Muscle layer of colon (tissue), 2 donors: ENCODE results near the gene FAHD1.
A peak's percentile ranks its signal among the peaks of the same experiment; 100 is the strongest.

ENCODE experiments used
- H3K27ac ChIP-seq: one replicate; pipeline ENCODE4 v1.7.0; 2013; ENCODE audit warnings: low read depth, mild to moderate bottlenecking, low read length, moderate library complexity
- H3K27me3 ChIP-seq, 2 donors: one replicate each; pipeline ENCODE4 v1.7.0; 2013; ENCODE audit warnings: low read length in 2 of 2, mild to moderate bottlenecking in 2 of 2; ENCODE audit not compliant: insufficient read depth in 2 of 2, control insufficient read depth in 1 of 2
- H3K36me3 ChIP-seq: one replicate; pipeline ENCODE4 v1.7.0; 2013; ENCODE audit warnings: mild to moderate bottlenecking, low read length; ENCODE audit not compliant: insufficient read depth
- H3K4me1 ChIP-seq: one replicate; pipeline ENCODE4 v1.7.0; 2013; ENCODE audit warnings: mild to moderate bottlenecking, low read length; ENCODE audit not compliant: insufficient read depth
- H3K4me3 ChIP-seq, 2 donors: one replicate each; pipeline ENCODE4 v1.7.0; 2013; ENCODE audit warnings: low read length in 2 of 2, low read depth in 1 of 2, mild to moderate bottlenecking in 1 of 2, moderate library complexity in 1 of 2
- H3K9ac ChIP-seq: one replicate; pipeline ENCODE4 v1.7.0; 2013; ENCODE audit warnings: low read length
- H3K9me3 ChIP-seq: one replicate; pipeline ENCODE4 v1.7.0; 2013; ENCODE audit warnings: mild to moderate bottlenecking, low read length
- donor health status: abdominal sarcoma.
- donor health status: Adenocarcinoma of cecum.

Gene FAHD1

DNA sequence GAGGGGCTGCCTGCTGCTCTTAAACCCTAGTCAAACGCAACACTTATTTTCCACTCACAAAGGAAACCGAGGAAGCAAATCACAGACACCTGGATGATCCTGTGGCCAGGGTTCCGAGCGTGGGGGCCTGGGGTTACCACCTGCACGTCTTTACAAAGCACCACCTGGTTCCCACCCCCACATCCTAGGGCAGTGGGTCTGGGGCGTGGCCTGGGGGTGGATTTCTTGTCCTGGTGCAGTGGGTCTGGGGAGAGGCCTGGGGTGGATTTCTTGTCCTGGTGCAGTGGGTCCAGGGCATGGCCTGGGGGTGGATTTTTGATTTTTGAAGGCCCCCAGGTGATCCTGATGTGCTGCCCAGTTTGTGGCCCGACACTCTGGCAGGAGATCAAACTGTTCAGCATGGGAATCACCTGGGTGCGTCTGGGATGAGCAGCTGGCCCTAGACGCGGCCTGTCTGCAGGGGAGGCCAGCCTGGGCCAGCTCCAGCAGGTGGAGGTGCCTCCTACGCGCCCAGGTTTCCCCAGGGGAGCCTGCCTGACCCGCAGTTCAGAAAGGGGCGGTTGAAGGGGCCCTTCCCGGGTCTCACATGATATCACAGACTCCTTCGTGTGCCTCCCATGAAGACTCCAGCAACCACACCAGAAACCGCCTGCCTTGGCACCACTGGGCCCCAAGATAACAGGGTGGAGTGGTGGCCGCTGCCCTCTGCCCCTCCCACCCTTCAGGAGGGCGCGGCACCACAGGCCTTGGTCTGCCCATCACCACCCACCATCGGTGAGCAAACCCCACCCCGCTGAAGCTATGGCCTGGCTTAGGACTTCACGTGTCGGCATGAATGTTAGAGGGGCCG, 6.7 kb upstream of the FAHD1 start:
- H3K4me1 ChIP-seq, result peaks cover 16% of the 10 kb centered on the region
- H3K4me3 ChIP-seq, result no peak overlapping the region
- peaks cover 45% of the 10 kb centered on the region for H3K36me3 ChIP-seq
- no peaks in the 10 kb centered on the region for H3K27me3 ChIP-seq
- H3K9ac ChIP-seq, result no peak overlapping the region
- H3K9me3 ChIP-seq, result no peaks in the 10 kb centered on the region
- H3K27ac ChIP-seq, result no peak overlapping the region

DNA sequence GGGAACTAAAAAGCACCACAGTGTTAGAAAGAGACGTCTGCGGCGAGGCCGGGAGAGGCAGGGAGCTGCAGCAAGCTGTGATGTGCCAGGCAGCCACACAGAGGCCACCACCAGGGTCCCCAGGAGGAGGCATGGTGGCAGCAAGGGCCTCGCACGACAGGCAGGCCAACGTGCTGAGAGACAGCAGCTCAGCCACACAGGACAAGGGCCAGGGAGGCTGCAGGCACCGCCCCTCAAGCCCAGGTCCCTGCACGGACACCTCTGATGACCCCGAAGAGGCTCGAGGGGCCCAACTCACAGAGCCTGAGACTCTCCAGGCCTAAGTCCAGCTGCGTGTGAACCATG, 6.1 kb upstream of the FAHD1 start:
- no peak overlapping the region for H3K27ac ChIP-seq
- H3K27me3 ChIP-seq, result no peaks in the 10 kb centered on the region
- no peaks in the 10 kb centered on the region for H3K9me3 ChIP-seq
- peaks cover 22% of the 10 kb centered on the region for H3K4me1 ChIP-seq
- H3K4me3 ChIP-seq, result no peak overlapping the region
- peaks cover 45% of the 10 kb centered on the region for H3K36me3 ChIP-seq
- H3K9ac ChIP-seq, result no peak overlapping the region

DNA sequence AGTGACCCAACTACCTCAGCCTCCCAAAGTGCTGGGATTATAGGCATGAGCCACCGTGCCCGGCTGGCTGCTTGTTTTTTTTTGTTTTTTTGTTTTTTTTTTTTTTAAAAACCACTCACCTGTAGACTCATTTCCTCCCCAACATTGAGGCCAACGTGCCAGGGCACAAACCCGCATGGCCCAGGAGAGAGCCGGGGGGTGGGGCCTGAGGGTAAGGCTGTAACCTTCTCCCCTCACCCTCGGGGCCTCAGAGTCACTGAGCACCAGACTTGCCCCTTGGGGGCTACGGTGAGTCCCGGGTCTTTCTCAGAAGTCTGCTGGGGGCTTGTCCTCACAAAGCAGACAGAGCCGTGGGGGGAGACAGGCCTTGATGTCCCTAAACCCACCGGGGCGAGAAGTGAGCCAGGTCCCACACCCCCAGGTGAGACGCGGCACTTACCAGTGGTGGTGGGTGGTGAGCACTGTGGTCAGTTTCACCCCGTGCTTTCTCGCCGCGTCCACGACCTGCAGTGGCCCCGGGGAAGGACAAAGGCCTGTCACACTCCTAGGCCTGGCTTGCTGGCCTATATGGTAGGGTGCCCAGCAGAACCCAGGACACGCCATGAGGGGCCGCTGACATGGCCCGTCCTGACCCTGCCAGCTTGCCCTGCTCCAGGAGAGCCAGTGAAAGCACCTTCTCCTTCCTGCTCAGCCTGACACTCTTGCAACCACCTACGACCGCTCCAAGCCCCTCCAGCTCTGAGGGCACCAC, 5.0 kb upstream of the FAHD1 start:
- Histone ChIP-seq H3K4me3 (no peak overlapping the region), H3K9me3 (no peaks in the 10 kb centered on the region), H3K4me1 (peaks cover 22% of the 10 kb centered on the region), H3K36me3 (peaks cover 38% of the 10 kb centered on the region), H3K27ac (no peak overlapping the region), H3K27me3 (no peaks in the 10 kb centered on the region), H3K9ac (no peak overlapping the region)

DNA sequence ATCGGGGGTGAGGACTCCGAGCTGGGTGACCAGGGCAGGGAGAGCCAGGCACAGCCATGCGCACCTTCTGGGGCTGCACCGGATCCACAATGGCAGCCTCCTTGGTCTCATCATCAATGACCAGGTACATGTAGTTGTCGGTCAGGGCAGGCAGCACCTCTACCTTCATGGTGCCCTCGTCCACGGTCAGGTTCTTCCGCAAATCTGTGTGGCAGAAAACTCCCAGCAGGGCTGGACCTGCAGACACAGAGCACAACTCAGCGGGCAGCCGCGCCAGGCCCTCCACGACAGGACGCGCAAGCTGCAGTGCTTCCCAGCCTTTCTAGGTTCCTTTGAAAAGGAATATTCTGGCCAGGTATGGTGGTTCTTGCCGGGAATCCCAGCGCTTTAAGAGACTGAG, 4.2 kb upstream of the FAHD1 start:
- Histone ChIP-seq H3K4me1 (peaks cover 25% of the 10 kb centered on the region), H3K36me3 (peaks cover 38% of the 10 kb centered on the region), H3K4me3 (no peak overlapping the region), H3K27me3 (no peaks in the 10 kb centered on the region), H3K27ac (no peak overlapping the region), H3K9ac (no peak overlapping the region), H3K9me3 (no peaks in the 10 kb centered on the region)

DNA sequence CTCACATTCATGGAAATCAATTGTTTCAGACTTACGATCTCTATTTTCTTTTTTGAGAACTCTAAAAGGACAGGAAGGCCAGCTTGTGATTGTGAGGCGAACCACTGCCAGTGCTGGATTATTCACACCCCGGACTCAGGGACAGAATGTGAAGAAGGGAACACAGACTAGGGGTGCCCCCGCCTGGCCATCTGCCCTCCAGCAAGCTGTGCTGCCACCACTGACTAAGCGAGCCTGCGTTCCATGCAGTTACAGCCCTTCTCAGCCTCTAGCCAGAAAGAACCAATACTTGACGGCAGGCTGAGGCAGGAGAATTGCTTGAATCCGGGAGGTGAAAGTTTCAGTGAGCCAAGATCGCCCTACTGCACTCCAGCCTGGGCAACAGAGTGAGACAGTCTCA, 3.2 kb upstream of the FAHD1 start:
- Histone ChIP-seq H3K9me3 (no peaks in the 10 kb centered on the region), H3K9ac (no peak overlapping the region), H3K36me3 (peaks cover 38% of the 10 kb centered on the region), H3K4me3 (no peak overlapping the region), H3K27me3 (no peaks in the 10 kb centered on the region), H3K27ac (no peak overlapping the region), H3K4me1 (peaks cover 35% of the 10 kb centered on the region)

DNA sequence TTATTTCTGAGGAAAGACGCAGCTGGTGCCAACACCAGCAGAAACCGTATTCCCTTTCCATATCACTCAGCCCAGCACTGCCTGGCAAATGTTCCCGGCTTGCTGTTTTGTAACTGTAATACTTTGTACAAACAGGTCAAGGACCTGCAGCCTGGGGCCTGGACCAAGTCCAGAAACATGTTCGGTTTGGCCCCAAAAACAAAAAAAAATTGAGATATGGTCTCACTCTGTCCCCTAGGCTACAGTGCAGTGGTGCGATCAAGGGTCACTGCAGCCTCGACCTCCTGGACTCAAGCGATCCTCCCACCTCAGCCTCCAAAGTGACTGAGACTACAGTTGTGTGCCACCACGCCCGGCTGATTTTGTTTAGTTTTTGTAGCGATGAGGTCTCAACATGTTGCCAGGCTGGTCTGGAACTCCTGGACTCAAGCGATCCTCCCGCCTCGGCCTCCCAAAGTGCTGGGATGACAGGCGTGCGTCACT, 1.6 kb upstream of the FAHD1 start:
- no peaks in the 10 kb centered on the region for H3K27me3 ChIP-seq
- peaks cover 42% of the 10 kb centered on the region for H3K4me1 ChIP-seq
- peaks cover 29% of the 10 kb centered on the region for H3K36me3 ChIP-seq
- H3K9ac ChIP-seq, result peak overlapping the region; percentile 44
- no peak overlapping the region for H3K27ac ChIP-seq
- no peaks in the 10 kb centered on the region for H3K9me3 ChIP-seq
- H3K4me3 ChIP-seq, result peak overlapping the region; percentile 66 to 75

DNA sequence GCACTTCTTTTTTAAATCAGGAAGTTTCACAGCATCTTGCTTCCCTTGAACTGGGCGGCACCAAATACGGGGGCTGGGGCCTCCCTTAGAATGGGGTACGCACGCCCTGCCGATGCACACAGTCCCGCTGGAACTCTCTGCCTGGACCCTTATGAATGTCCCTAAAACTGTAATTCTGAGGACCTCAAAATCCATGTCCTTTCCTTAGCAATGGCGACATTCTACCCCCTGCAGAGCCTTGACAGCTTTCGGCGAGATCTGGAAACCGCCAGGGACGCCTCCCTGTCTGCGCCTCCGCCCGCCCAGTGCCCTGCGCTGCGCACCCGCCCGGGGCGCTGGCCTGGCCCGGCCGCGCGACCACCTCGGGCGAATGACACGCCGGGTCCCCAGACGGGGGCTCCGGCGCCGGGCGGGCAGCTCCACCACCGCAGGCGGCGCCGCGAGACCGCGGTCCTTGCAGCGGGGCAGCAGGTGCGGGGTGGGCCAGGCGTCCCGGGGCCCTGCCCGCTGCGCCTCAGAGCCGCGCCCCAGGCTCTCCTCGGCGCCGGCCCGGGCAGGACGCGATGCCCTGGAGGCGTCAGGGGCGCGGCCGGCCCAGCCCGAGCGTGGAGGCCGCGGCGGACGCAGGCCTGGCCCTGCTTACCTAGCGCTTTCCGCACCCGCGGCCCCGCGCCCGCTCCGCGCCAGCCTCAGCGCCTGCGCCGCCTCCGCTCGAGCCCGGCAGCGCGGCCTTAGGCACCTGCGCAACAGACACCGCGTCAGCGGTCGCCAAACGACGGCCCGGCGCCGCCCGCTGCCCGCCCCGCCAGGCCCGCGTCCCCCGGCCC, 929 bp upstream of the FAHD1 start:
- peak overlapping the region; percentile 49 for H3K27ac ChIP-seq
- H3K9ac ChIP-seq, result peak overlapping the region; percentile 44
- H3K27me3 ChIP-seq, result no peaks in the 10 kb centered on the region
- peaks cover 42% of the 10 kb centered on the region for H3K4me1 ChIP-seq
- peaks cover 28% of the 10 kb centered on the region for H3K36me3 ChIP-seq
- peak overlapping the region; percentile 66 to 75 for H3K4me3 ChIP-seq
- H3K9me3 ChIP-seq, result no peaks in the 10 kb centered on the region

DNA sequence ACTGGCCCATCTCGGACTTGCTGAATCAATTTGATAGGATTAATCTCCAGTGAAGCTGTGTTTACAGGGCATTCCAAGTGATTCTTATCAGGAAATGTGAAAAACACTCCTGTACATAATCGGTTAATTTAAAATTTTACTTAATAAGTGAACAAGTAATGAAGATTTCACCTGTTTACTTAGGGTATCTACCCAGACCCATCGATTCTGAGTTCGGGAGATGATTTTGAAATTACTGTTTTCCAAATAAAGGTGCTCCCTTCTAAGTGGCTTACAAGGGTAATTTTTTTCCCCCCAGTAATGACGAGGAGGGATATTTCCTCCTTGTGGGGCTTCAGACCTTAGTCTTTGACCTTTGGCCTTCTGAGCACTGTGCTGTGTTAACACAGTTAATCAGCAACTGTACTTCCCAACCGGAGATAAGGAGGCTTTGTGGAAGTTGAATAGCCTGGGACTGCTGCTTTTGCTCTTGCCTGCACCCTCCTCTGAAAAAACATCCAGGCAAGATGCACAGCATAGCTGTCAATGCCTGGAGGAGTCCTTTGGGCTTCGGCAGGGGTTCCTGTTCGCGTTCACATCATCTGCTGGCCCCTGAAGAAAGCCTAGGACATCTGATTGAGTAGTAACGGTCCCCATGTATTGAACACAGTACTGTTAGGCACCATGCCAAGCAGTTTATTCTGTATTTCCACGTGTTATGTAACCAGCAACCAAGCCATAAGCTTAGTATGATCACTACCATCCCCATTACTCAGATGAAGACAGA, 1.8 kb downstream of the FAHD1 start:
- no peaks in the 10 kb centered on the region for H3K27me3 ChIP-seq
- H3K9me3 ChIP-seq, result no peaks in the 10 kb centered on the region
- H3K27ac ChIP-seq, result no peak overlapping the region
- H3K4me3 ChIP-seq, result peak overlapping the region in 1 of 2 donors; percentile 41
- peaks cover 15% of the 10 kb centered on the region for H3K36me3 ChIP-seq
- H3K9ac ChIP-seq, result no peak overlapping the region
- H3K4me1 ChIP-seq, result peaks cover 40% of the 10 kb centered on the region

DNA sequence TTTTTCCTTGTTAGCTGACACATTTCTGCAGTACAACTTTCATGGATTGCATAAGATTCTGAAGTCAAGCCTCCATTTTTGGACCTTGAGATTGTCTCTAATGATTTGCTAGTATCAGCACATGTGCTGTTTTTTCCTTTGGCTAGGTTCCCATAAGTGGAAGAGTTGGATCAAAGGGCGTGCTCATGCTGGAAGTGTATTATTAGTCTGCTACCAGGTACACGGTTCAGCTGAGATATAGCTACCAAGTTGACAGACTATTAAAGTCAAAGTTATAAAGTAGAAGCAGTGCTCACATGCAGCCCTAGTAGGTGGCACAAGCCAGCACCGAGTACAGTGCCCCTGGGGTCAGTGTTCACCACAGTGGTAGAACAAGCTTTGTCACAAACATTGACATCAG, 3.2 kb downstream of the FAHD1 start:
- no peak overlapping the region for H3K4me3 ChIP-seq
- H3K27me3 ChIP-seq, result no peaks in the 10 kb centered on the region
- peaks cover 15% of the 10 kb centered on the region for H3K36me3 ChIP-seq
- peaks cover 27% of the 10 kb centered on the region for H3K4me1 ChIP-seq
- H3K9ac ChIP-seq, result no peak overlapping the region
- H3K9me3 ChIP-seq, result no peaks in the 10 kb centered on the region
- no peak overlapping the region for H3K27ac ChIP-seq

DNA sequence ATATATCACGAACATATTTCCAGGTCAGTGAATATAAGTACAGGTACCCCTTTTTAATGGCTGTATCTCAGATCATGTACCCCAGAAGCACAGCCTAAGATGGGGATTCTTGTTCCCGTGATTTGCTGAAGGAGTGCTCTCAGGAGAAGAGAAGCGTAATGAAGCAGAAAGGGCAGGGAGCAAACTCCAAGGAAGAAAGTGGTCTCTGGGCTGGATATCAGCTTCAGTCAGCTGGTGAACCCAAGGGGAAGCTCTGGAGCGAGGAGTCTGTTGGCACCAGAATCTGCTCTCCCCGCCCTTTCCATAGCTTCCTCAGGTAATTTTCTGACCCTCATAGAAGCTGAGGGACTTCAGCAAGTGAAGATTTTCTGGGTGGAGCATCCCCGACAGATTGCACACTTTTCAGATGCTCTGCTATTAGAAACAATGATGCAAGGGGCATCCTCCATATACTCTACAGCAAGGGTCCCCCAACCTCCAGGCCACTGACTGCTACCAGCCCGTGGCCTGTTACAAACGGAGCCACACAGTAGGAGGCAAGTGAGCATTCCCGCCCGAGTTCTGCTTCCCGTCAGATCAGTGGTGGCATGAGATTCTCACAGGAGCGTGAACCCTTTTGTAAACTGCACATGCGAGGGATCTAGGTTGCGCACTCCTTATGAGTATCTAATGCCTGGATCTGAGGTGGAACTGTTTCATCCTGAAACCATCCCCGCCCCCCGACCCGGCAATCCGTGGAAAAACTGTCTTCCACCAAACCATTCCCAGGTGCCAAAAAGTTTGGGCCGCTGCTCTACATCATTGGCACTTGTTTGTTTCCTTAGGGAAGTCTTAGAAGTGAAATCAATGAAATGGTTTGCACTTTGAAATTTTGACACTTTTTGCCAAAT, 4.4 kb downstream of the FAHD1 start:
- H3K36me3 ChIP-seq, result peaks cover 15% of the 10 kb centered on the region
- H3K4me1 ChIP-seq, result peaks cover 20% of the 10 kb centered on the region
- H3K27ac ChIP-seq, result no peak overlapping the region
- no peaks in the 10 kb centered on the region for H3K9me3 ChIP-seq
- no peaks in the 10 kb centered on the region for H3K27me3 ChIP-seq
- H3K9ac ChIP-seq, result no peak overlapping the region
- no peak overlapping the region for H3K4me3 ChIP-seq
